Breast epithelium (tissue), 4 donors: ENCODE measurements around the gene SLFN13. TPM values are rescaled to one million over a fixed set of nuclear protein-coding genes. Genes with fewer than 3 reads are reported as not detected.
A peak's percentile ranks its signal among the peaks of the same experiment; 100 is the strongest.

Experiments used
- DNase-seq, 2 donors: peaks; one replicate each; pipeline ENCODE4 v3.0.0-alpha.2; 2019; ENCODE audit warnings: low spot score in 2 of 2
- H3K27ac ChIP-seq, 2 donors: fragments of 200-600 bp; sonication (generic) in 1 of 2; one replicate each; pipeline ENCODE4 v1.5.1; 2016 to 2019; ENCODE audit warnings: mild to moderate bottlenecking in 1 of 2
- H3K27me3 ChIP-seq, 2 donors: fragments of 200-600 bp; sonication (generic) in 1 of 2; one replicate each; pipeline versions ENCODE4 v1.5.1 to v1.6.0; 2017 to 2019; ENCODE audit warnings: control low read depth in 1 of 2, mild to moderate bottlenecking in 1 of 2
- H3K36me3 ChIP-seq: fragments of 200-600 bp; one replicate; pipeline ENCODE4 v1.5.1; 2019
- H3K4me1 ChIP-seq, 2 donors: fragments of 200-600 bp; sonication (generic); one replicate each; pipeline ENCODE4 v1.5.1; 2016 to 2019; ENCODE audit warnings: control low read depth in 1 of 2
- H3K4me3 ChIP-seq, 3 donors: fragments of 200-600 bp; sonication (generic); 1 replicate in 2 of 3; 2 replicates in 1 of 3; pipeline ENCODE4 v1.5.1; 2016 to 2019; ENCODE audit warnings: mild to moderate bottlenecking in 3 of 3, moderate library complexity in 2 of 3
- H3K9me3 ChIP-seq, 2 donors: fragments of 200-600 bp; sonication (generic) in 1 of 2; one replicate each; pipeline ENCODE4 v1.5.1; 2016 to 2019; ENCODE audit warnings: control low read depth in 1 of 2
- CTCF ChIP-seq, 3 donors: fragments of 450-650 bp; IDR thresholded peaks; one replicate each; pipeline ENCODE4 v1.5.1; 2016 to 2017; ENCODE audit warnings: antibody characterized with exemption in 3 of 3, mild to moderate bottlenecking in 3 of 3, moderate library complexity in 3 of 3
- POLR2A ChIP-seq: fragments of 450-650 bp; IDR thresholded peaks from one replicate; pipeline ENCODE4 v1.6.1; 2016; ENCODE audit warnings: antibody characterized with exemption, mild to moderate bottlenecking, moderate library complexity
- POLR2AphosphoS5 ChIP-seq, 3 donors: sonication (generic); formaldehyde crosslinking; IDR thresholded peaks; one replicate each; pipeline ENCODE4 v1.6.1; 2017; ENCODE audit warnings: antibody characterized with exemption in 3 of 3
- intact Hi-C: fragments of 100-400 bp; cut with DNase I; formaldehyde crosslinking; loops from one replicate; pipeline ENCODE4 v1.15.1; 2023; ENCODE audit warnings: low total_unique reads
- total RNA-seq, 3 donors: library from RNA; depleted of rRNA; stranded (reverse); fragments of >200 nt; gene quantifications; one replicate each; pipeline ENCODE4 v1.1.0, GENCODE V29; 2016

The SLFN13 gene
- total RNA-seq, 3 donors from 2014 or later: 3.7 to 33.7 (median 26.5) TPM

- no peak for TF ChIP-seq POLR2AphosphoS5 (IDR thresholded peaks at IDR 0.05)
- H3K27ac ChIP-seq: no peak overlapping the region
- H3K36me3 ChIP-seq: no peaks in the 10 kb centered on the region
- no peaks in the 10 kb centered on the region for H3K9me3 ChIP-seq
- H3K27me3 ChIP-seq: peaks cover 0 to 33% of the 10 kb centered on the region in 2 donors
- H3K4me1 ChIP-seq: no peaks in the 10 kb centered on the region
- no peak overlapping the region for H3K4me3 ChIP-seq
- no peak for DNase-seq
- intact Hi-C loops: loop anchor here (5.0 kb wide), 1 partner anchor 752 kb away; no protein-coding TSS in a partner anchor
Observed at GRCh38 chr17:35488991-35489390, 40.4 kb upstream of the SLFN13 start.

GRCh38 chr17:35486920-35487732, 38.6 kb upstream of the SLFN13 start:
- Histone ChIP-seq H3K4me1 (no peaks in the 10 kb centered on the region), H3K36me3 (no peaks in the 10 kb centered on the region), H3K4me3 (peak overlapping the region; percentile 49 to 85 (median 68)), H3K27me3 (peaks cover 0 to 26% of the 10 kb centered on the region in 2 donors), H3K27ac (peak overlapping the region; percentile 71 to 74), H3K9me3 (peaks cover 0 to 4% of the 10 kb centered on the region in 2 donors)
- DNase-seq: peak in 1 of 2 donors; percentile 36
- no peak for TF ChIP-seq POLR2AphosphoS5 (IDR thresholded peaks at IDR 0.05)
- TF ChIP-seq POLR2A: no peak
- no peak for TF ChIP-seq CTCF (IDR thresholded peaks at IDR 0.05)
- intact Hi-C loops: loop anchor here (5.0 kb wide), 1 partner anchor 750 kb away; no protein-coding TSS in a partner anchor

GRCh38 chr17:35479271-35479670, 30.7 kb upstream of the SLFN13 start:
- H3K4me3 ChIP-seq: no peak overlapping the region
- no peak overlapping the region for H3K27ac ChIP-seq
- no peaks in the 10 kb centered on the region for H3K36me3 ChIP-seq
- TF ChIP-seq CTCF (IDR thresholded peaks at IDR 0.05) (no peak), POLR2A (no peak), POLR2AphosphoS5 (IDR thresholded peaks at IDR 0.05) (no peak)
- H3K4me1 ChIP-seq: no peaks in the 10 kb centered on the region
- peaks cover 0 to 4% of the 10 kb centered on the region in 2 donors for H3K9me3 ChIP-seq
- intact Hi-C loops: no loop called here
- DNase-seq: no peak
- H3K27me3 ChIP-seq: no peaks in the 10 kb centered on the region

GRCh38 chr17:35477248-35477647, 28.7 kb upstream of the SLFN13 start:
- H3K27ac ChIP-seq: no peak overlapping the region
- no peaks in the 10 kb centered on the region for H3K4me1 ChIP-seq
- H3K9me3 ChIP-seq: no peaks in the 10 kb centered on the region
- intact Hi-C loops: loop anchor here (2.0 kb wide), 1 partner anchor 180 kb away; no protein-coding TSS in a partner anchor
- H3K27me3 ChIP-seq: no peaks in the 10 kb centered on the region
- no peaks in the 10 kb centered on the region for H3K36me3 ChIP-seq
- TF ChIP-seq POLR2A (no peak), CTCF (IDR thresholded peaks at IDR 0.05) (no peak), POLR2AphosphoS5 (IDR thresholded peaks at IDR 0.05) (no peak)
- no peak for DNase-seq
- H3K4me3 ChIP-seq: no peak overlapping the region

- Histone ChIP-seq H3K9me3 (no peaks in the 10 kb centered on the region), H3K27me3 (no peaks in the 10 kb centered on the region), H3K36me3 (no peaks in the 10 kb centered on the region), H3K27ac (no peak overlapping the region), H3K4me1 (no peaks in the 10 kb centered on the region), H3K4me3 (no peak overlapping the region)
- intact Hi-C loops: loop anchor here (2.0 kb wide), 1 partner anchor 180 kb away; no protein-coding TSS in a partner anchor
- TF ChIP-seq POLR2AphosphoS5 (IDR thresholded peaks at IDR 0.05) (no peak), CTCF (IDR thresholded peaks at IDR 0.05) (no peak), POLR2A (no peak)
- DNase-seq: no peak
Observed at GRCh38 chr17:35476283-35476820, 27.8 kb upstream of the SLFN13 start.
